ENCODE measurements around the gene STPG1. TPM values are rescaled to one million over a fixed set of nuclear protein-coding genes. Genes with fewer than 3 reads are reported as not detected.

STPG1 gene
- total and polyA plus RNA-seq, 4 donors, result 8.1 to 13.1 (median 10.9) TPM

DNA sequence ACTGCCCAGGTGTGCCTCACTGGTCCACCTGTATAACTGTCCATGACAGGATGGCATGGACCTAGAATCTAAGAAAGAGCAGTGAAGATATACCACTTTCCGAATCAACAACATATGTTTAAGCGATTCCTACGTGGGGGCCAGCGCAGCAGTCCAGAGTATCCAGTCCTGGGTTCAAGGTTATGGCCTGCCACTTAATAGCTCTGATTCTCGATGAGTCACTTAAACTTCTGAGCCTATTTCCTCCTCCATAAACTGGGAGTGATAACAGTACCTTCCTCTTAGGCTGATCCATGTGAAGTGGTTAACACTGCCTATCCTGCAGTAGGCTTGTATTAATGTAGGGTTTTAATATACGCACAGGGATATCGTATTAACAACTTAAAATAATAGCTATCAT, 2.8 kb downstream of the STPG1 start:
- H3K4me1 ChIP-seq (ENCODE audit: control insufficient read depth, insufficient read depth, low read length), result peaks cover 19% of the 10 kb centered on the region
- no peak for DNase-seq (ENCODE audit: low read depth in 4 of 6, low spot score in 6 of 6)
- no peak overlapping the region for H3K4me3 ChIP-seq (ENCODE audit: low read depth, low read length)
- no peaks in the 10 kb centered on the region for H3K9me3 ChIP-seq (ENCODE audit: control insufficient read depth, insufficient read depth, low read length)
- H3K27ac ChIP-seq (ENCODE audit: low read depth, low read length), result no peak overlapping the region
- no peaks in the 10 kb centered on the region for H3K36me3 ChIP-seq (ENCODE audit: control insufficient read depth, insufficient read depth, low read length)
- 97% methylated on average over 4 of the region's 7 CpGs for WGBS (ENCODE audit: insufficient coverage)
- peaks cover 4% of the 10 kb centered on the region for H3K27me3 ChIP-seq (ENCODE audit: control insufficient read depth, insufficient read depth, low read length)

GRCh38 chr1:24409535-24409934, 4.0 kb downstream of the STPG1 start:
- peaks cover 14% of the 10 kb centered on the region for H3K4me1 ChIP-seq (ENCODE audit: control insufficient read depth, insufficient read depth, low read length)
- WGBS (ENCODE audit: insufficient coverage), result 100% methylated on average over 1 of the region's 3 CpGs
- DNase-seq (ENCODE audit: low read depth in 4 of 6, low spot score in 6 of 6), result no peak
- H3K27ac ChIP-seq (ENCODE audit: low read depth, low read length), result no peak overlapping the region
- peaks cover 4% of the 10 kb centered on the region for H3K27me3 ChIP-seq (ENCODE audit: control insufficient read depth, insufficient read depth, low read length)
- no peaks in the 10 kb centered on the region for H3K9me3 ChIP-seq (ENCODE audit: control insufficient read depth, insufficient read depth, low read length)
- H3K36me3 ChIP-seq (ENCODE audit: control insufficient read depth, insufficient read depth, low read length), result no peaks in the 10 kb centered on the region
- H3K4me3 ChIP-seq (ENCODE audit: low read depth, low read length), result no peak overlapping the region

GRCh38 chr1:24406788-24407187, 6.8 kb downstream of the STPG1 start:
- H3K36me3 ChIP-seq (ENCODE audit: control insufficient read depth, insufficient read depth, low read length), result no peaks in the 10 kb centered on the region
- WGBS (ENCODE audit: insufficient coverage), result 100% methylated on average over 1 of the region's 1 CpG
- no peak for DNase-seq (ENCODE audit: low read depth in 4 of 6, low spot score in 6 of 6)
- H3K4me3 ChIP-seq (ENCODE audit: low read depth, low read length), result no peak overlapping the region
- H3K27ac ChIP-seq (ENCODE audit: low read depth, low read length), result no peak overlapping the region
- H3K9me3 ChIP-seq (ENCODE audit: control insufficient read depth, insufficient read depth, low read length), result no peaks in the 10 kb centered on the region
- H3K4me1 ChIP-seq (ENCODE audit: control insufficient read depth, insufficient read depth, low read length), result no peaks in the 10 kb centered on the region
- no peaks in the 10 kb centered on the region for H3K27me3 ChIP-seq (ENCODE audit: control insufficient read depth, insufficient read depth, low read length)

DNA sequence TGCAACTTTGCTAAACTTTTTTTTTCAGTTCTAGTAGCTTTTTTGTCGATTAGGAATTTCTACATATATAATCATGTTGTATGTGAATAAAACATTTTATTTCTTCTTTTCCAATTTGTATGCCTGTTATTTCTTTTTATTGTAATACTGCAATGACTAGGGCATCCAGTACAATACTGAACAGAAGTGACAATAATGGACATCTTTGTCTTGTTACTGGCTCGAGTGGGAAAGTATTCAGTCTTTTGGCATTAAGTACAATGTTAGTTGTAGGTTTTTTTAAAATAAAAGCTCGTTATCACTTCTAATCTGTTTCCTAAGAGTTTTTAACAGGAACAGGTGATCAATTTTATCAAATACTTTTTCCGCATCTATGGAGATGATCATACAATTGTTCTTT, 9.8 kb downstream of the STPG1 start:
- H3K4me1 ChIP-seq (ENCODE audit: control insufficient read depth, insufficient read depth, low read length), result no peaks in the 10 kb centered on the region
- WGBS (ENCODE audit: insufficient coverage), result no CpG with 5 or more reads among the region's 4 CpGs
- H3K27me3 ChIP-seq (ENCODE audit: control insufficient read depth, insufficient read depth, low read length), result no peaks in the 10 kb centered on the region
- H3K36me3 ChIP-seq (ENCODE audit: control insufficient read depth, insufficient read depth, low read length), result no peaks in the 10 kb centered on the region
- no peak for DNase-seq (ENCODE audit: low read depth in 4 of 6, low spot score in 6 of 6)
- no peak overlapping the region for H3K27ac ChIP-seq (ENCODE audit: low read depth, low read length)
- no peaks in the 10 kb centered on the region for H3K9me3 ChIP-seq (ENCODE audit: control insufficient read depth, insufficient read depth, low read length)
- no peak overlapping the region for H3K4me3 ChIP-seq (ENCODE audit: low read depth, low read length)

DNA sequence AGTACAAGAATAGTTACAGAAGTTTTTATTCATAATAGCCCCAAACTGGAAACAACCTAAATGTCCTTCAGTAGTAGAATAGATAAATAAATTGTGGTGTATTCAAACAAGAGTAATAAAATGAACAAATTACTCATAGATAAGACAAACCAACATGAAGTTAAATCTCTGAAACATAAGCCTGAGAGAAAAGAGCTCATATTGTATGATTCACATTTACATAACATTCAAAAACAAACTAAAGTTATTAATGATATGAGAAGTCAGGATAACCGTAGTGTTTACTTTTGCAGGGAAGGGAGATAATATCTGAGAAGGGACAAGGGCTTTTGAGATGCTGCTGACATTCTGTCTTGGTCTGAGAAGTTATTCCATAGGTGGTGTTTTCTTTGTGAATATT, 13.5 kb downstream of the STPG1 start:
- no peak overlapping the region for H3K27ac ChIP-seq (ENCODE audit: low read depth, low read length)
- H3K4me3 ChIP-seq (ENCODE audit: low read depth, low read length), result no peak overlapping the region
- WGBS (ENCODE audit: insufficient coverage), result no CpG with 5 or more reads among the region's 1 CpG
- H3K4me1 ChIP-seq (ENCODE audit: control insufficient read depth, insufficient read depth, low read length), result no peaks in the 10 kb centered on the region
- no peaks in the 10 kb centered on the region for H3K9me3 ChIP-seq (ENCODE audit: control insufficient read depth, insufficient read depth, low read length)
- no peaks in the 10 kb centered on the region for H3K36me3 ChIP-seq (ENCODE audit: control insufficient read depth, insufficient read depth, low read length)
- H3K27me3 ChIP-seq (ENCODE audit: control insufficient read depth, insufficient read depth, low read length), result no peaks in the 10 kb centered on the region
- DNase-seq (ENCODE audit: low read depth in 4 of 6, low spot score in 6 of 6), result no peak

GRCh38 chr1:24393892-24394291, 19.7 kb downstream of the STPG1 start:
- WGBS (ENCODE audit: insufficient coverage), result 68% methylated on average over 5 of the region's 6 CpGs
- Histone ChIP-seq H3K4me3 (ENCODE audit: low read depth, low read length) (no peak overlapping the region), H3K9me3 (ENCODE audit: control insufficient read depth, insufficient read depth, low read length) (no peaks in the 10 kb centered on the region), H3K36me3 (ENCODE audit: control insufficient read depth, insufficient read depth, low read length) (no peaks in the 10 kb centered on the region), H3K27me3 (ENCODE audit: control insufficient read depth, insufficient read depth, low read length) (no peaks in the 10 kb centered on the region), H3K27ac (ENCODE audit: low read depth, low read length) (no peak overlapping the region), H3K4me1 (ENCODE audit: control insufficient read depth, insufficient read depth, low read length) (peaks cover 13% of the 10 kb centered on the region)
- no peak for DNase-seq (ENCODE audit: low read depth in 4 of 6, low spot score in 6 of 6)

- H3K36me3 ChIP-seq (ENCODE audit: control insufficient read depth, insufficient read depth, low read length), result no peaks in the 10 kb centered on the region
- H3K27me3 ChIP-seq (ENCODE audit: control insufficient read depth, insufficient read depth, low read length), result no peaks in the 10 kb centered on the region
- no peaks in the 10 kb centered on the region for H3K9me3 ChIP-seq (ENCODE audit: control insufficient read depth, insufficient read depth, low read length)
- no peak overlapping the region for H3K4me3 ChIP-seq (ENCODE audit: low read depth, low read length)
- H3K4me1 ChIP-seq (ENCODE audit: control insufficient read depth, insufficient read depth, low read length), result peaks cover 13% of the 10 kb centered on the region
- DNase-seq (ENCODE audit: low read depth in 4 of 6, low spot score in 6 of 6), result no peak
- H3K27ac ChIP-seq (ENCODE audit: low read depth, low read length), result no peak overlapping the region
- 100% methylated on average over 2 of the region's 4 CpGs for WGBS (ENCODE audit: insufficient coverage)
Measured at GRCh38 chr1:24392982-24393650, 20.5 kb downstream of the STPG1 start.

- no peak overlapping the region for H3K27ac ChIP-seq (ENCODE audit: low read depth, low read length)
- no CpG with 5 or more reads among the region's 4 CpGs for WGBS (ENCODE audit: insufficient coverage)
- no peaks in the 10 kb centered on the region for H3K36me3 ChIP-seq (ENCODE audit: control insufficient read depth, insufficient read depth, low read length)
- DNase-seq (ENCODE audit: low read depth in 4 of 6, low spot score in 6 of 6), result no peak
- H3K4me1 ChIP-seq (ENCODE audit: control insufficient read depth, insufficient read depth, low read length), result peaks cover 13% of the 10 kb centered on the region
- H3K9me3 ChIP-seq (ENCODE audit: control insufficient read depth, insufficient read depth, low read length), result no peaks in the 10 kb centered on the region
- H3K27me3 ChIP-seq (ENCODE audit: control insufficient read depth, insufficient read depth, low read length), result no peaks in the 10 kb centered on the region
- H3K4me3 ChIP-seq (ENCODE audit: low read depth, low read length), result no peak overlapping the region
Measured at GRCh38 chr1:24392604-24392946, 21.0 kb downstream of the STPG1 start.

DNA sequence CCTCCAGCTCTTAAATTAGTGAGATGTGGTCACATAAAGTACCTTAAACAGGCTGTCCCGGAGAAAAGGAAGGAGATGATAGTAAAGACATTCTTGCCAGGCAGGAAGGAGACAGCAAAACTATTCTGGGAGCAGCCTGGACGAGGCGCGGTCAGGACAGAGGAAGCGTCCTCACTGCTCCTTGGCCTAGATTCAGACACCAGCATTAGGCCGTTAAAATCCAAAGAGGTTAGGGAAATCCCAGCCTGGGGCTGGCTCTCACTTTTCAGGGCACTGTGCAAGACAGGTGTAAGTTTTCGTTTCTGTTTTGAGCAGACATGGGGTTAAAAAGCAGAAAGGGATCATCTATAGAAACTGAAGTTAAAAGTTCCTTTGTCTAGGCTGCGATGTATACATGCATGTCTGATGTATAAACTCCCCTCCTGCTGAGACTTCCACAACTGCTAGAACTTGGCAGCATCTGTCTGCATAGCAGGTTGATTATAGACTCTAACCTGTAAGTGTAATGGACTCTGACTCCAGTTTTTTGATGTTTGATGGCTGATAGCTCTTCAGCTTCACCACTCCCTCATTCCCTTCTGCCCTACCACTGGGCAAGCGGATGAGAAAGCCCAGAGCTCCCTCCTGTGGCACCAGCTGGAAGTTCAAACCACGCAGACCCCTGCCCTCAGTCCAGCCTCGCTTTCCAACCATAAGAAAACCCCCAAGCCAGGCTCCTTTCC, 21.5 kb downstream of the STPG1 start:
- 55% methylated on average over 10 of the region's 11 CpGs for WGBS (ENCODE audit: insufficient coverage)
- DNase-seq (ENCODE audit: low read depth in 4 of 6, low spot score in 6 of 6), result peak in 2 of 6 donors; percentile 73 to 76
- H3K4me1 ChIP-seq (ENCODE audit: control insufficient read depth, insufficient read depth, low read length), result peaks cover 13% of the 10 kb centered on the region
- H3K9me3 ChIP-seq (ENCODE audit: control insufficient read depth, insufficient read depth, low read length), result no peaks in the 10 kb centered on the region
- peak overlapping the region; percentile 45 for H3K27ac ChIP-seq (ENCODE audit: low read depth, low read length)
- H3K36me3 ChIP-seq (ENCODE audit: control insufficient read depth, insufficient read depth, low read length), result no peaks in the 10 kb centered on the region
- H3K27me3 ChIP-seq (ENCODE audit: control insufficient read depth, insufficient read depth, low read length), result no peaks in the 10 kb centered on the region
- H3K4me3 ChIP-seq (ENCODE audit: low read depth, low read length), result no peak overlapping the region
